Neural cell (in vitro differentiated cells): ENCODE measurements around the gene IGFBPL1. TPM values are rescaled to one million over a fixed set of nuclear protein-coding genes. Genes with fewer than 3 reads are reported as not detected.

Experiments
- H2AFZ ChIP-seq: fragments of 200-600, 300-800 bp; sonication (generic), shearing (Covaris generic); 2 replicates; pipeline ENCODE4 v1.6.0; 2014; ENCODE audit warnings: low read depth, mild to moderate bottlenecking, antibody characterized with exemption, low read length, moderate library complexity
- H3F3A ChIP-seq: fragments of 200-600 bp; shearing (Covaris generic); 2 replicates; pipeline ENCODE4 v1.6.1; 2016; ENCODE audit warnings: mild to moderate bottlenecking, moderate library complexity, mixed read lengths, antibody characterized with exemption, low read length; ENCODE audit not compliant: insufficient read depth, poor library complexity, severe bottlenecking
- H3K27ac ChIP-seq: fragments of 200-600, 300-800 bp; sonication (generic), shearing (Covaris generic); 2 replicates; pipeline ENCODE4 v1.5.1; 2014; ENCODE audit warnings: mild to moderate bottlenecking, low read length, moderate library complexity
- H3K27me3 ChIP-seq: fragments of 300-800, 200-600 bp; sonication (generic), shearing (Covaris generic); 2 replicates; pipeline ENCODE4 v1.6.0; 2014; ENCODE audit warnings: mild to moderate bottlenecking, low read depth, low read length, moderate library complexity; ENCODE audit not compliant: insufficient read depth
- H3K36me3 ChIP-seq: fragments of 300-800, 200-600 bp; sonication (generic), shearing (Covaris generic); 2 replicates; pipeline ENCODE4 v1.5.1; 2014; ENCODE audit warnings: mild to moderate bottlenecking, antibody characterized with exemption, low read length, moderate library complexity; ENCODE audit not compliant: insufficient read depth
- H3K4me2 ChIP-seq: fragments of 300-800, 200-600 bp; sonication (generic), shearing (Covaris generic); 2 replicates; pipeline ENCODE4 v1.6.0; 2014; ENCODE audit warnings: mild to moderate bottlenecking, low read length
- H3K4me3 ChIP-seq: fragments of 300-800, 200-600 bp; sonication (generic), shearing (Covaris generic); 2 replicates; pipeline ENCODE4 v1.5.1; 2014; ENCODE audit warnings: mild to moderate bottlenecking, low read length, moderate library complexity
- H3K79me2 ChIP-seq: fragments of 200-600 bp; shearing (Covaris generic); replicated peaks from 2 replicates; pipeline ENCODE4 v1.6.0; 2014; ENCODE audit warnings: mild to moderate bottlenecking, low read length, moderate library complexity; ENCODE audit not compliant: insufficient read depth
- H3K9ac ChIP-seq: fragments of 300-800, 200-600 bp; sonication (generic), shearing (Covaris generic); 2 replicates; pipeline ENCODE4 v1.6.1; 2016; ENCODE audit warnings: mild to moderate bottlenecking, low read length, mixed read lengths
- H3K9me2 ChIP-seq: fragments of 200-600 bp; shearing (Covaris generic); 2 replicates; pipeline ENCODE4 v1.6.1; 2016; ENCODE audit warnings: mild to moderate bottlenecking, low read length, mixed read lengths; ENCODE audit not compliant: insufficient read depth
- H3K9me3 ChIP-seq: fragments of 200-600, 300-800 bp; sonication (generic), shearing (Covaris generic); 2 replicates; pipeline ENCODE4 v1.6.1; 2016; ENCODE audit warnings: mild to moderate bottlenecking, mixed run types, low read length, moderate library complexity, mixed read lengths
- H4K20me1 ChIP-seq: fragments of 200-600 bp; shearing (Covaris generic); 2 replicates; pipeline ENCODE4 v1.6.1; 2016; ENCODE audit warnings: mild to moderate bottlenecking, mixed run types; ENCODE audit not compliant: insufficient read depth
- EP300 ChIP-seq: fragments of 450-650 bp; conservative IDR thresholded peaks from 2 replicates; pipeline ENCODE4 v1.6.1; 2014; ENCODE audit warnings: antibody characterized with exemption, mild to moderate bottlenecking, moderate library complexity; ENCODE audit not compliant: poor library complexity, severe bottlenecking
- EZH2 ChIP-seq: fragments of 200-600, 300-800 bp; shearing (Covaris generic), sonication (generic); IDR thresholded peaks from 2 replicates; pipeline ENCODE4 v1.6.1; 2014; ENCODE audit warnings: antibody characterized with exemption, low read length, borderline replicate concordance, mild to moderate bottlenecking; ENCODE audit not compliant: insufficient read depth, poor library complexity, severe bottlenecking
- MXI1 ChIP-seq: fragments of 450-650 bp; conservative IDR thresholded peaks from 2 replicates; pipeline ENCODE4 v1.6.1; 2014; ENCODE audit warnings: antibody characterized with exemption, mild to moderate bottlenecking; ENCODE audit not compliant: poor library complexity, severe bottlenecking
- POLR2AphosphoS5 ChIP-seq: IDR thresholded peaks from 2 replicates; pipeline ENCODE4 v1.6.1; 2012
- RAD21 ChIP-seq: fragments of 450-650 bp; conservative IDR thresholded peaks from 2 replicates; pipeline ENCODE4 v1.6.1; 2014; ENCODE audit warnings: antibody characterized with exemption, mild to moderate bottlenecking, moderate library complexity
- REST ChIP-seq: IDR thresholded peaks from 2 replicates; pipeline ENCODE4 v1.6.1; 2012; ENCODE audit warnings: borderline replicate concordance
- SMC3 ChIP-seq: fragments of 450-650 bp; conservative IDR thresholded peaks from 2 replicates; pipeline ENCODE4 v1.6.1; 2014; ENCODE audit warnings: antibody characterized with exemption, mild to moderate bottlenecking, moderate library complexity; ENCODE audit not compliant: poor library complexity
- TAF1 ChIP-seq: IDR thresholded peaks from 2 replicates; pipeline ENCODE4 v1.6.1; 2012; ENCODE audit warnings: low read depth
- polyA plus RNA-seq: library from polyadenylated mRNA; depleted of rRNA; stranded (reverse); fragments of >200 nt; gene quantifications from 2 replicates; pipeline ENCODE4 v1.2.3, GENCODE V29; 2014
- TF ChIP-seq, protein P1 (sequence below): fragments of 450-650 bp; IDR thresholded peaks from 2 replicates; pipeline ENCODE4 v1.5.1; 2014; ENCODE audit warnings: antibody characterized with exemption, mild to moderate bottlenecking, moderate library complexity; ENCODE audit not compliant: poor library complexity, severe bottlenecking

Gene IGFBPL1
- polyA plus RNA-seq, 1 donor from 2014 or later: 372 TPM

DNA sequence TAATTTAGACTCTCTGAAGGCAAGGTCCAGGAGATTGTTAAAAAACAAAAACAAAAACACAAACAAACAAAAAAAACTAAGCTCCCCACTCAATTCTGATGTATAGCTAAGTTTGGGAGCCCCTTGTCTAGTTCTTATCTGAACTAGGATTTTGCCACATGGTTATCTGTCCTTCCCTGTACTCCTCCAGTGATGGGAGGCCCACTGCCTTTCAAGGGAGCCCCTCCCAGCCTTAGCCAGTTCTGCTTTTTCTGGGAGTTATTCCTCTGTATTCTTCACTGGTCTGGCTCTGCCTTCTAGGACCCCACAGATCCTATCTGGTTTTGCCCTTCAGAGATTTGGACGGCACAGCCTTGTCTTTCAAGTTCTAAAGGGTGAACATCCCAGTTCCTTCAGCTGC, 33.8 kb downstream of the IGFBPL1 start:
- no peaks in the 10 kb centered on the region for H3K27me3 ChIP-seq
- H3K27ac ChIP-seq: no peak overlapping the region
- H3K9me3 ChIP-seq: no peaks in the 10 kb centered on the region
- TF ChIP-seq MXI1 (no peak), EP300 (no peak), POLR2AphosphoS5 (no peak), SMC3 (no peak), REST (no peak), RAD21 (no peak), TAF1 (no peak), EZH2 (no peak)
- TF ChIP-seq, protein P1, sequence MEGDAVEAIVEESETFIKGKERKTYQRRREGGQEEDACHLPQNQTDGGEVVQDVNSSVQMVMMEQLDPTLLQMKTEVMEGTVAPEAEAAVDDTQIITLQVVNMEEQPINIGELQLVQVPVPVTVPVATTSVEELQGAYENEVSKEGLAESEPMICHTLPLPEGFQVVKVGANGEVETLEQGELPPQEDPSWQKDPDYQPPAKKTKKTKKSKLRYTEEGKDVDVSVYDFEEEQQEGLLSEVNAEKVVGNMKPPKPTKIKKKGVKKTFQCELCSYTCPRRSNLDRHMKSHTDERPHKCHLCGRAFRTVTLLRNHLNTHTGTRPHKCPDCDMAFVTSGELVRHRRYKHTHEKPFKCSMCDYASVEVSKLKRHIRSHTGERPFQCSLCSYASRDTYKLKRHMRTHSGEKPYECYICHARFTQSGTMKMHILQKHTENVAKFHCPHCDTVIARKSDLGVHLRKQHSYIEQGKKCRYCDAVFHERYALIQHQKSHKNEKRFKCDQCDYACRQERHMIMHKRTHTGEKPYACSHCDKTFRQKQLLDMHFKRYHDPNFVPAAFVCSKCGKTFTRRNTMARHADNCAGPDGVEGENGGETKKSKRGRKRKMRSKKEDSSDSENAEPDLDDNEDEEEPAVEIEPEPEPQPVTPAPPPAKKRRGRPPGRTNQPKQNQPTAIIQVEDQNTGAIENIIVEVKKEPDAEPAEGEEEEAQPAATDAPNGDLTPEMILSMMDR: no peak
- H3K4me2 ChIP-seq: no peak overlapping the region
- no peaks in the 10 kb centered on the region for H3K9me2 ChIP-seq
- no peak overlapping the region for H3K4me3 ChIP-seq
- no peaks in the 10 kb centered on the region for H3K36me3 ChIP-seq
- H3K79me2 ChIP-seq: peaks cover 6% of the 10 kb centered on the region
- H3K9ac ChIP-seq: no peak overlapping the region
- H4K20me1 ChIP-seq: no peaks in the 10 kb centered on the region
- no peak overlapping the region for H2AFZ ChIP-seq
- no peaks in the 10 kb centered on the region for H3F3A ChIP-seq

- no peak for TF ChIP-seq REST
- Histone ChIP-seq H3K9ac (no peak overlapping the region), H3F3A (no peaks in the 10 kb centered on the region), H4K20me1 (no peaks in the 10 kb centered on the region), H3K9me3 (no peaks in the 10 kb centered on the region), H3K36me3 (no peaks in the 10 kb centered on the region), H3K9me2 (no peaks in the 10 kb centered on the region), H3K79me2 (peaks cover 6% of the 10 kb centered on the region), H3K4me2 (no peak overlapping the region), H2AFZ (no peak overlapping the region), H3K4me3 (no peak overlapping the region), H3K27me3 (no peaks in the 10 kb centered on the region), H3K27ac (no peak overlapping the region)
Observed at GRCh38 chr9:38389313-38389712, 34.9 kb downstream of the IGFBPL1 start.
